HG02759 (cell line): ENCODE data around the gene SBSN.

Source experiments
- ATAC-seq: cut with Tn5 transposase; IDR thresholded peaks from one replicate; pipeline ENCODE4 v1.9.1; 2021; ENCODE audit warnings: mild to moderate bottlenecking, moderate library complexity; ENCODE audit not compliant: unreplicated experiment

Gene SBSN

GRCh38 chr19:35509861-35510625 is 18.1 kb downstream of the SBSN start:
- peak; percentile 61 for ATAC-seq

- ATAC-seq: no peak
These were observed 19.0 kb downstream of the SBSN start for GRCh38 chr19:35509018-35509652.

DNA sequence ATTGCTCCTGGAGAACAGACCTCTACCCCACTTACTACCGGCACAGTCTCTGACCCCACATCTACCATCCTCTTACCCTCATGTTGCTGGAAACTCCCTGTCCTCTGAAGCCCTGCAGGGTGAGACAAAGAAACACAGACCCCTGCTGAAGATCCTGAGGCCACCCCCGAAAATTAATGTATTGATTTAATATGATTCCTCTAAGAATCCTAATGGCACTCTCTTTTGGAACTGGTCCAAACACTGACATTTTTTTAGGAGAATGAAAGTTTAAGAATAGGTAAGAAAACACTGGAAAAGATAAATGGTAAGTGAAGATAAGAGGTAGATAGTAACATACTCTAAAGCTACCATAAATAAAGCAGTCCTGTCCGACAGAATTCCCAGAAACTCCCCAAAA is 20.0 kb downstream of the SBSN start:
- ATAC-seq: no peak

DNA sequence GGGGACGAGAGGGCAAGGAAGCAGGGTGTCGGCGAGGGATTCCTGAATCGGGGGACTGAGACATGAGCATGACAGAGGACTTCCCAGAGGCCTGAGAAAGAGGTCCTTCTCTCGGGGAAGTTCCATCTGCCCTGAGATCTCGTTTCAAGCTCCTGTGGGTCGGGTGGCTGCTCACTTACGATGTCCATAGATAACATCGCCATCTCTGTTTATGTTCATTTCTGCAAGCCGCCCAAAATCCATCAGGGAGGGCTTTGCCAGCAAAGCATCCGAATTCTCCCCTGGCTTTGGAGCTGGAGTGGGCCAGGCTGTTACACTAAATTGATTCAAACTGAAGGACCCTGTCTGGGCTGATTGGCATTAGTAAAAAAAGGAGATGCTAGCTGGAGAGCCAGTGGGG is 20.6 kb downstream of the SBSN start:
- no peak for ATAC-seq

DNA sequence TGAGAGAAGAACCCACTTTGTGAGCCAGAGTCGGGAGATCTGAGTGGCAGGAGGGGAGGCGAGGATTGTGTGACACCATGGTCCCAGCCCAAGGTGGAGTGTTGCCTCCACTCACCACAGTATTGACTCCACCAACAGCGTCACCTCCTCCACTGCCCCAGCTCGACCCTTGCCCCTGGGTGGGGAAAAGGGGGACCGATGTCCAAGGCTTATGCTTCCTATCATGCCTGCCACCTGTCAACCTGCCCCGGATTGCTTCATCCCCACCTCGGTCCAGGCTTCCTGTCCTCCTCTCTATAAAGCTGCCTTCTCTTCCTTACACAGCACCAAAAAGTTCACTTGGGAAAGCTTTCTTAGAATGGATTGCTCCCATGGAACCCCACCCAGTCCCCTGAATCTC is 22.1 kb downstream of the SBSN start:
- no peak for ATAC-seq

DNA sequence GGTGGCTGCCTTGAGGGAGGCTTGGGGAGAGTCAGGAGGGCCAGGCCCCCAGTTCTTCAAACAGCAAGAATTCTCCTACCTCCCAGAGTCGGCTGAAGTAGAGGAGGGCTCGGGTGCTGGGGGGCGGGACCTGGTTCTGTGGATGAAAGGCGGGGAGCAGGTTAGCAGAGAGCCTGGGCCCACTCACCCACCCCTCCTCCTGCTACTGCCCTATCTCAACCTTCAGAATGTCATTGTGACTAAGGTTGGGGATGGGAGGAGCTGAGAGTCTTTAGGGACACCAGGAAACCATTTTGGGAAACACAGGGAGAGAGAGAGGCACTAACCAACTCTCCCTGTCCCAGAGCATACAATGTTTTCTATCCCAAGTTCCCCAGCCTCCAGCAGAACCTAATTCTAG is 25.4 kb downstream of the SBSN start:
- no peak for ATAC-seq

DNA sequence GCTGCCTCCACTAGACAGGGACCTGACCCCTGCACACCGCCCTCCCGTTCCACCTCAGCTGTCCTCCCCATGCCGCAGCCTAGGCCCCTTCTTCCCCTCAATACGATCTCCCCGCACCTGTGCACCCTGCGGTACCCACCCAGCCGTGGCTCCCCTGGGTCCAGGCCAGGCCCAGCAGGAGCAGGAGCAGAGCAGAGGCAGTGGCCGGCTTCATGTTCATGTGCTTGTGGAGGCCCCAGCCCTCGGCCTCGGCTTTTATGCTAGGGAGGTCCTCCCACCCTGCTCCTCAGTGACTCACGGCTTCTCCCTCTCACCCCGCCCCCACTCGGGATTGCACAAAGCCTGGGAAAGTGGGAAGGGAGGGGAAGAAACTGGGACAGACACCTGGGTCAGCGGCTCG is 26.4 kb downstream of the SBSN start:
- ATAC-seq: no peak

- no peak for ATAC-seq
These were observed 27.5 kb downstream of the SBSN start for GRCh38 chr19:35500611-35501010.

- ATAC-seq: no peak
These were observed 29.1 kb downstream of the SBSN start for GRCh38 chr19:35498984-35499527.

DNA sequence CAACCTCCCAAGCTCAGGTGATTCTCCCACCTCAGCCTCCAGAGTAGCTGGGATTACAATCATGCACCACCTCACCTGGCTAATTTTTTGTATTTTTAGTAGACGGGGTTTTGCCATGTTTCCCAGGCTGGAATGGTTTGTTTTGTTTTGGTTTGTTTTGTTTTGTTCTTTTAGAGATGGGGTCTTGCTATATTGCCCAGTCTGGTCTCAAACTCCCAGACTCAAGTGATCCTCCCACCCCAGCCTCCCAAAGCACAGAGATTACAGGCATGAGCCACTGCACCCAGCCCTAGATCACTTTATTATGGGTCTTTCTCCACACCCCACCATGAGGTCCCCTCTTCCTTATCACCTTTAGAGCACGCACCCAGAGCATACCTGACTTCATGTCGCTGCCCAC is 29.9 kb downstream of the SBSN start:
- ATAC-seq: no peak

- no peak for ATAC-seq
These were observed 30.7 kb downstream of the SBSN start for GRCh38 chr19:35497406-35497805.

DNA sequence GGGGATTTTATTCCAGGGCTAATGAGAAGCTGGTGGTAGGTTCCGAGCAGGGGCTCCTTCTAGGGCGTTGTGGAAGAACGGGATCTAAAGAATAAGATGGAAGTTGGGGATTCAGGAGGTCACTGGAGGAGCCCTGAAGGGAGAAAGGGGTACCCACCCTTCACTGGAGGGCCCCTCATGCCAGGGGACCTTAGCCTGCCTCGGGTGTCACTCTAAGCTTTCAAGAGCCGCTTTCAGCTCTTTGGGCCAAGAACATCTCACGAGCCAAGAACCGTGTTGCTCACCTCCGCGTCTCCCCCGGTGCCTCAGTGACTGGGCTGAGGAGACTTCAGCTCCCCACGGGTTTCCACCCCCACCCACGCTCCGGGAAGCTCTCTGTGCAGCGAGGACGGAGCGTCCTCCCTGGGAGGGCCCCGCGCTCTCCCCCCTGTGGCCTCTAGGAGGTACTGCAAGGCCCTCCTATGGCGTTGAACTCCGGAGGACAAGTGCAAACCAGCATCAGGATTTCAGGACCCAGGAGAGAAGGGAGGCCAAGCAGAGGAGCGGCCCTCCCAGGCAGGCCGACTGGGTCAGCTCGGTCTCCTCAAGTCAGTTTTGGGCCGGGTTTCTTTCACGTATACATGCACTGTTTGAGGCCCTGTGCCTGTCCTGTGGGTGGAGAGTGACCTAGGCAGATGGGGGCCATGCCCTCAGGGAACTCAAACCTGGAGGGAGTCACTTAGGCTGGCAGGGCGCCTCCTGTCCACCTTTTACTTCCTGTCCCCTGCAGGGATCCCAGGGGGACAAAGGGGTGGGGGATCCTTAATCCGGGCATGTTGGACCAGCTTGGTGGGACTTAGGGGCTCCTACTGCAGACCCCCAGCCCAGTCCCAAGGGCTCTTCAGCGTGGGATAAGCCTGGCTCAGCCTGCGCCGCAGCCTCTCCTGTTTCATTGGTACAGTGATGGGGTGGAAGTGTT is 32.7 kb downstream of the SBSN start:
- ATAC-seq: peak; percentile 58

DNA sequence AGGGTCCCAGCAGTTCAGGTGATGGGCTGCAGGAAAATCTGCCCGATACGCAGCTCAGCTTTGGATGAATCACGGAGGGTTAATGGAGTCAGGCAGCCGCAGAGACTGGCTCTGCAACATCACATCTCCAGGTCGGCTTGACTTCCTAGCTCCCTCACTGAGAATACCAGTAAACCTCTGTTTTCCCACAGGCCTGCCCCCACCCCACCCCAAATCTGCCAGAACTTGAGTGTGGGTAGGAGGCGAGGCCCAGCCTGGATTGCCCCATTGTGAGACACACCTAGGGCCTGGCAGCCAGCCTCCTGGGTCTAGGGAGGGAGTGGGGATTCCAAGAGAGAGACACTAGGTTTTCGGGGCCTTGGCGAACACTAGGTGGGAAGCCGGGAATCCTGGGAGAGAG is 34.1 kb downstream of the SBSN start:
- no peak for ATAC-seq

DNA sequence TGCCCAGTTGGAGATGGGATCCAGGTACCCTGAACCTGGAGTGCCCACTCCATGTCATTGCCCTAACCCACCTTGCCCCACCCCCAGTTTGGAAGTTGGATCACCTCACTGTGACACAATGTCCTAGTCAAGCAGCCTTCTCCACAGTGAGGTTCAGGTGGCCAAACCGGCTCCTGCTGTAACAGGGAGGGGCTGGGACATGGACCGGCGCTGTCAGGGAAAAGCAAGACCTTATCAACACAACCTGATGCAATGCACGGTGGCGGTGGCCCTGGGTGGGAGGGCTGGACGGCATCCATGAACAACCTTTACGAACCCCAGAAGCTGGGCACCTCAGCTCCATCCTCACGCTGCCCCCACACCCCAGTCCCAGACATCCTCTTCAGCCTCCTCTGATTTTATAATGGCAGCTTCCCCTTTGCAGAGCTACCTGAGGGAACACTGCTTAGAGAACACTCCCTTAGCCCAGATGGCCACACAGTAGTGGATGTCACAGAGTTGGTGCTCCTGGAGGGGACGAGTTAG is 36.2 kb downstream of the SBSN start:
- no peak for ATAC-seq

GRCh38 chr19:35490364-35490763 is 37.7 kb downstream of the SBSN start, which contains the start of gene KRTDAP:
TSS of gene KRTDAP (minus strand) at chr19:35490464. CDS start at chr19:35490442, 22 bp downstream.
- no peak for ATAC-seq

DNA sequence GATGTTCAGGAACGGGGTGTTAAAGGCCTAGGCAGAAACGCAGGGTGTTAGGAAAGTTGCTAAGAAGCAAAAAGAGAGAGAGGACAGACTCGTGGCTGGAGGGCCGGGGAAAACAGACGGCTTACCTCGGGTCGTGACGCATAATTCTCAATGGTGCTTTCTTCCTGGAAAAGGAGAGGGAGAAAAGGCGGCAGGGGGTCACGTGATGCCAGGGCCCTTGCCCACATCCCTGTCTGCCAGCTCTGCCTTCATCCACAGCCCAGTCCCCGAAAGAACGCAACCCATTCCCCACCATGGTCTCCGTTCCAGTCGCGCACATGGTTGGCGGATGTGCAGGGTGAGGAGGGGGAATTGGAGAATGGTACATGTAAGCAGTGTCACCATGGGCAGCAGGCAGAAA is 39.4 kb downstream of the SBSN start:
- no peak for ATAC-seq

DNA sequence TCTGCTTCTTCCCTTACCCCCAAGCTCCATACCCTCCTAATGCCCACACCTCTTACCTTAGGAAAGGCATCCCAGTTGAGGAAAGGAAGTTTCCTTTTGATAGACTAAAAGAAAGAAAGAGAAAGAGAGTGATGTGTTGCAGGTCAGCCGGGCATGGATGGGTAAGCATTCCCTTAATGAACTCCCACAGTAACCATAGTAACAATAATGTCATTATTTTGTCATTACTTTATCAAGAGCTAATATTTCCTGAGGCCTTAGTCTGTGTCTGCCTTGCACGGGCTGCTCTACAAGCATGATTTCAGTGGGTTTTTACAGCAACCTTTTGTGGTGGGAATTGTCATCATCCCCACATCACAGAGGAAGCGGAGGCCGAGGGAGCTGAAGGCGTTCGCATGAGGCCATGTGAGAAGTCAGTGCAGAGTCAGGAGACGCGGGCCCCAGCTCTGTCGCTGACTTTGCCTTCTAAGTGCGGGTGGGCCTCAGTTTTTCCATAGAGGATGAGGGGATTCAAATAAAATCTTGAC is 40.4 kb downstream of the SBSN start:
- no peak for ATAC-seq

- no peak for ATAC-seq
These were observed 41.8 kb downstream of the SBSN start for GRCh38 chr19:35486268-35486708.

GRCh38 chr19:35484252-35485036 is 43.7 kb downstream of the SBSN start:
- ATAC-seq: peak; percentile 86

DNA sequence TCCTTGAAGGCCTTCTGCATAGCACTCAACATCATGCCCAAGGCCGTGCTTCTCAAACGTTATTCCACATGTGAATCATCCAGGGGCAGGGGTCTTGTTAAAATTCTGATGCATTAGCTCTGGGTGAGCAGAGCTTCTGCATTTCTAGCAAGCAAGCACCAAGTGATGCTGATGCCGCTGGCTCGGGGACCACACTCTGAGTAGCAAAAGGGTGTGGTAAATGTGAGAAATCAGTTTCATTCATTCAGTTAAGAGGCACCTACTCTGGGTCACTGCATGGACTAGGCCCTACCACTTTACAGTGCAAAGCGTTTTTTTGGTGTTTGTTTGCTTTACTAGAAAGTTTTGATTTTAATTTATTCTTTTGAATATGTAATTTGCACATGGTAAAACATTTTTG is 45.0 kb downstream of the SBSN start:
- ATAC-seq: no peak
